HepG2 (cell line): ENCODE results near the gene CCDC57. TPM values are rescaled to one million over a fixed set of nuclear protein-coding genes. Genes with fewer than 3 reads are reported as not detected.
A peak's percentile ranks its signal among the peaks of the same experiment; 100 is the strongest.

Source experiments
- ATF7 ChIP-seq, 2 experiments: fragments of 450-650 bp in 1 of 2; sonication (generic) in 1 of 2; formaldehyde crosslinking in 1 of 2; IDR thresholded peaks; 2 replicates each; pipeline versions ENCODE4 v1.4.0 to v1.6.1; 2016 to 2020; ENCODE audit warnings: antibody characterized with exemption in 1 of 2, mild to moderate bottlenecking in 1 of 2, missing genetic modification reagents in 1 of 2
- CENPT ChIP-seq: sonication (generic); formaldehyde crosslinking; IDR thresholded peaks from 2 replicates; pipeline ENCODE4 v1.8.0; 2022; ENCODE audit warnings: low read depth, mild to moderate bottlenecking, moderate library complexity, missing genetic modification reagents
- FOSL2 ChIP-seq: sonication (generic); formaldehyde crosslinking; IDR thresholded peaks from 2 replicates; pipeline ENCODE4 v1.4.0; 2020; ENCODE audit warnings: missing genetic modification reagents
- MAZ ChIP-seq, 2 experiments: sonication (generic) in 1 of 2; formaldehyde crosslinking in 1 of 2; IDR thresholded peaks; 2 replicates each; pipeline versions ENCODE4 v1.5.0 to v1.6.1; 2012 to 2020; ENCODE audit warnings: low read depth in 2 of 2, mild to moderate bottlenecking in 2 of 2, borderline replicate concordance in 1 of 2, improper control_type of control experiment in 1 of 2, low read length in 1 of 2, missing genetic modification reagents in 1 of 2, moderate library complexity in 1 of 2
- MTF2 ChIP-seq: sonication (generic); formaldehyde crosslinking; IDR thresholded peaks from 2 replicates; pipeline ENCODE4 v1.5.0; 2020; ENCODE audit warnings: missing genetic modification reagents, borderline replicate concordance
- RORA ChIP-seq: sonication (generic); formaldehyde crosslinking; IDR thresholded peaks from 2 replicates; pipeline ENCODE4 v1.5.0; 2020; ENCODE audit warnings: mild to moderate bottlenecking, missing genetic modification reagents, moderate library complexity
- SNAPC2 ChIP-seq: sonication (generic); formaldehyde crosslinking; IDR thresholded peaks from 2 replicates; pipeline ENCODE4 v1.8.1; 2022; ENCODE audit warnings: mild to moderate bottlenecking, missing genetic modification reagents
- TSC22D2 ChIP-seq: sonication (generic); formaldehyde crosslinking; IDR thresholded peaks from 2 replicates; pipeline ENCODE4 v1.5.1; 2020; ENCODE audit warnings: missing genetic modification reagents, mild to moderate bottlenecking, borderline replicate concordance
- YEATS2 ChIP-seq: sonication (generic); formaldehyde crosslinking; IDR thresholded peaks from 2 replicates; pipeline ENCODE4 v1.4.0; 2020; ENCODE audit warnings: missing genetic modification reagents, borderline replicate concordance
- ZBTB7A ChIP-seq: sonication (generic); formaldehyde crosslinking; IDR thresholded peaks from 2 replicates; pipeline ENCODE4 v1.8.0; 2022; ENCODE audit warnings: mild to moderate bottlenecking, missing genetic modification reagents
- ZFP1 ChIP-seq: IDR thresholded peaks from 2 replicates; pipeline ENCODE4 v1.6.1; 2016
- ZFP36L1 ChIP-seq: sonication (generic); formaldehyde crosslinking; IDR thresholded peaks from 2 replicates; pipeline ENCODE4 v1.8.0; 2022; ENCODE audit warnings: mild to moderate bottlenecking, missing genetic modification reagents, moderate library complexity
- ZIK1 ChIP-seq: sonication (generic); formaldehyde crosslinking; IDR thresholded peaks from 2 replicates; pipeline ENCODE4 v1.5.0; 2020; ENCODE audit warnings: mild to moderate bottlenecking, low read depth, missing genetic modification reagents, borderline replicate concordance
- ZNF251 ChIP-seq: sonication (generic); formaldehyde crosslinking; IDR thresholded peaks from 2 replicates; pipeline ENCODE4 v1.9.0; 2021; ENCODE audit warnings: mild to moderate bottlenecking, missing genetic modification reagents
- ZNF383 ChIP-seq: sonication (generic); formaldehyde crosslinking; IDR thresholded peaks from 2 replicates; pipeline ENCODE4 v1.4.0; 2020; ENCODE audit warnings: missing genetic modification reagents, mild to moderate bottlenecking, borderline replicate concordance
- ZNF724P ChIP-seq: sonication (generic); formaldehyde crosslinking; IDR thresholded peaks from 2 replicates; pipeline ENCODE4 v1.8.0; 2022; ENCODE audit warnings: missing genetic modification reagents, borderline replicate concordance
- ZNF780A ChIP-seq: sonication (generic); formaldehyde crosslinking; IDR thresholded peaks from 2 replicates; pipeline ENCODE4 v1.8.0; 2022; ENCODE audit warnings: mild to moderate bottlenecking, missing genetic modification reagents, moderate library complexity
- ZSCAN31 ChIP-seq: sonication (generic); formaldehyde crosslinking; IDR thresholded peaks from 2 replicates; pipeline ENCODE4 v1.5.0; 2020; ENCODE audit warnings: low read depth, mild to moderate bottlenecking, missing genetic modification reagents
- polyA plus RNA-seq, 8 experiments: library from polyadenylated mRNA; depleted of rRNA in 3 of 8; stranded (reverse) in 7 of 8; unstranded in 1 of 8; fragments of >200 nt; fragmentation: Illumina TruSeq in 4 of 8; extraction: Trizol in 4 of 8; gene quantifications; 2 replicates each; pipeline versions ENCODE4 v1.2.1 to v1.2.3, GENCODE V29; 2011 to 2016; ENCODE audit warnings: low read depth in 4 of 8, missing spikeins in 1 of 8, mixed read lengths in 1 of 8; ENCODE audit not compliant: insufficient read depth in 1 of 8
- total RNA-seq, 5 experiments: library from RNA; depleted of rRNA; stranded (reverse); fragments of >200 nt; fragmentation: Illumina TruSeq; extraction: Trizol; gene quantifications; 2 replicates each; pipeline ENCODE4 v1.2.3, GENCODE V29; 2016; ENCODE audit warnings: low read depth in 1 of 5
- TF ChIP-seq, protein P1 (sequence below): sonication (generic); formaldehyde crosslinking; IDR thresholded peaks from 2 replicates; pipeline ENCODE4 v1.4.0; 2020; ENCODE audit warnings: missing genetic modification reagents
- TF ChIP-seq, protein P2 (sequence below): sonication (generic); formaldehyde crosslinking; IDR thresholded peaks from 2 replicates; pipeline ENCODE4 v1.5.0; 2020; ENCODE audit warnings: missing genetic modification reagents
- TF ChIP-seq, protein P3 (sequence below): sonication (generic); formaldehyde crosslinking; IDR thresholded peaks from 2 replicates; pipeline ENCODE4 v1.4.0; 2020; ENCODE audit warnings: missing genetic modification reagents

The CCDC57 gene
- total and polyA plus RNA-seq, 2 of the 13 experiments (the other 11 are each of a cell fraction or from before 2014, with no cell fraction given), result 59.3 to 59.9 TPM

GRCh38 chr17:82098939-82099763, 113.5 kb downstream of the CCDC57 start (continued):
- TF ChIP-seq MTF2 (no peak), ZNF251 (CRISPR knock-in tag) (no peak), ZFP36L1 (CRISPR knock-in tag) (no peak), YEATS2 (CRISPR knock-in tag) (no peak), MAZ (IDR thresholded peaks at IDR 0.05; ENCODE audit: borderline replicate concordance, low read depth, low read length) (no peak), MAZ (CRISPR knock-in tag; IDR thresholded peaks at IDR 0.05; ENCODE audit: low read depth) (no peak; the same call in 1 of the 2 replicates), SNAPC2 (no peak), ZFP1 (CRISPR knock-in tag) (no peak), RORA (no peak), ZSCAN31 (CRISPR knock-in tag) (peak; percentile 32; the same call in 1 of the 2 replicates), CENPT (CRISPR knock-in tag) (no peak), FOSL2 (peak; percentile 10; the same call in 1 of the 2 replicates), ATF7 (IDR thresholded peaks at IDR 0.05) (no peak), ATF7 (CRISPR knock-in tag; IDR thresholded peaks at IDR 0.05) (no peak), TSC22D2 (no peak), ZNF724P (CRISPR knock-in tag) (peak; percentile 5; the same call in 1 of the 2 replicates), ZNF780A (CRISPR knock-in tag) (no peak), ZNF383 (CRISPR knock-in tag) (no peak), ZBTB7A (CRISPR knock-in tag) (no peak), ZIK1 (CRISPR knock-in tag) (no peak)
- TF ChIP-seq, protein P1, sequence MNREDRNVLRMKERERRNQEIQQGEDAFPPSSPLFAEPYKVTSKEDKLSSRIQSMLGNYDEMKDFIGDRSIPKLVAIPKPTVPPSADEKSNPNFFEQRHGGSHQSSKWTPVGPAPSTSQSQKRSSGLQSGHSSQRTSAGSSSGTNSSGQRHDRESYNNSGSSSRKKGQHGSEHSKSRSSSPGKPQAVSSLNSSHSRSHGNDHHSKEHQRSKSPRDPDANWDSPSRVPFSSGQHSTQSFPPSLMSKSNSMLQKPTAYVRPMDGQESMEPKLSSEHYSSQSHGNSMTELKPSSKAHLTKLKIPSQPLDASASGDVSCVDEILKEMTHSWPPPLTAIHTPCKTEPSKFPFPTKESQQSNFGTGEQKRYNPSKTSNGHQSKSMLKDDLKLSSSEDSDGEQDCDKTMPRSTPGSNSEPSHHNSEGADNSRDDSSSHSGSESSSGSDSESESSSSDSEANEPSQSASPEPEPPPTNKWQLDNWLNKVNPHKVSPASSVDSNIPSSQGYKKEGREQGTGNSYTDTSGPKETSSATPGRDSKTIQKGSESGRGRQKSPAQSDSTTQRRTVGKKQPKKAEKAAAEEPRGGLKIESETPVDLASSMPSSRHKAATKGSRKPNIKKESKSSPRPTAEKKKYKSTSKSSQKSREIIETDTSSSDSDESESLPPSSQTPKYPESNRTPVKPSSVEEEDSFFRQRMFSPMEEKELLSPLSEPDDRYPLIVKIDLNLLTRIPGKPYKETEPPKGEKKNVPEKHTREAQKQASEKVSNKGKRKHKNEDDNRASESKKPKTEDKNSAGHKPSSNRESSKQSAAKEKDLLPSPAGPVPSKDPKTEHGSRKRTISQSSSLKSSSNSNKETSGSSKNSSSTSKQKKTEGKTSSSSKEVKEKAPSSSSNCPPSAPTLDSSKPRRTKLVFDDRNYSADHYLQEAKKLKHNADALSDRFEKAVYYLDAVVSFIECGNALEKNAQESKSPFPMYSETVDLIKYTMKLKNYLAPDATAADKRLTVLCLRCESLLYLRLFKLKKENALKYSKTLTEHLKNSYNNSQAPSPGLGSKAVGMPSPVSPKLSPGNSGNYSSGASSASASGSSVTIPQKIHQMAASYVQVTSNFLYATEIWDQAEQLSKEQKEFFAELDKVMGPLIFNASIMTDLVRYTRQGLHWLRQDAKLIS (CRISPR knock-in tag), result no peak
- TF ChIP-seq, protein P2, sequence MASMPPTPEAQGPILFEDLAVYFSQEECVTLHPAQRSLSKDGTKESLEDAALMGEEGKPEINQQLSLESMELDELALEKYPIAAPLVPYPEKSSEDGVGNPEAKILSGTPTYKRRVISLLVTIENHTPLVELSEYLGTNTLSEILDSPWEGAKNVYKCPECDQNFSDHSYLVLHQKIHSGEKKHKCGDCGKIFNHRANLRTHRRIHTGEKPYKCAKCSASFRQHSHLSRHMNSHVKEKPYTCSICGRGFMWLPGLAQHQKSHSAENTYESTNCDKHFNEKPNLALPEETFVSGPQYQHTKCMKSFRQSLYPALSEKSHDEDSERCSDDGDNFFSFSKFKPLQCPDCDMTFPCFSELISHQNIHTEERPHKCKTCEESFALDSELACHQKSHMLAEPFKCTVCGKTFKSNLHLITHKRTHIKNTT (CRISPR knock-in tag), result no peak
- TF ChIP-seq, protein P3, sequence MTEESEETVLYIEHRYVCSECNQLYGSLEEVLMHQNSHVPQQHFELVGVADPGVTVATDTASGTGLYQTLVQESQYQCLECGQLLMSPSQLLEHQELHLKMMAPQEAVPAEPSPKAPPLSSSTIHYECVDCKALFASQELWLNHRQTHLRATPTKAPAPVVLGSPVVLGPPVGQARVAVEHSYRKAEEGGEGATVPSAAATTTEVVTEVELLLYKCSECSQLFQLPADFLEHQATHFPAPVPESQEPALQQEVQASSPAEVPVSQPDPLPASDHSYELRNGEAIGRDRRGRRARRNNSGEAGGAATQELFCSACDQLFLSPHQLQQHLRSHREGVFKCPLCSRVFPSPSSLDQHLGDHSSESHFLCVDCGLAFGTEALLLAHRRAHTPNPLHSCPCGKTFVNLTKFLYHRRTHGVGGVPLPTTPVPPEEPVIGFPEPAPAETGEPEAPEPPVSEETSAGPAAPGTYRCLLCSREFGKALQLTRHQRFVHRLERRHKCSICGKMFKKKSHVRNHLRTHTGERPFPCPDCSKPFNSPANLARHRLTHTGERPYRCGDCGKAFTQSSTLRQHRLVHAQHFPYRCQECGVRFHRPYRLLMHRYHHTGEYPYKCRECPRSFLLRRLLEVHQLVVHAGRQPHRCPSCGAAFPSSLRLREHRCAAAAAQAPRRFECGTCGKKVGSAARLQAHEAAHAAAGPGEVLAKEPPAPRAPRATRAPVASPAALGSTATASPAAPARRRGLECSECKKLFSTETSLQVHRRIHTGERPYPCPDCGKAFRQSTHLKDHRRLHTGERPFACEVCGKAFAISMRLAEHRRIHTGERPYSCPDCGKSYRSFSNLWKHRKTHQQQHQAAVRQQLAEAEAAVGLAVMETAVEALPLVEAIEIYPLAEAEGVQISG (CRISPR knock-in tag), result no peak; the same call in 1 of the 2 replicates
